NCI-H446 (cell line): ENCODE data around the gene NANP.
"Not testable (repeated sequence)": the region's sequence is repeated elsewhere in the genome, so short reads cannot be mapped to it uniquely, and the experiment has no call there.

Experiments
- DNase-seq, 2 experiments: peaks; one replicate each; lab custom pipeline; 2025; lab: John Stamatoyannopoulos, UW

NANP gene

GRCh38 chr20:25623736-25624499, at the start of gene NANP:
TSS of gene NANP (minus strand) at chr20:25624014. CDS start at chr20:25623948, 66 bp downstream.
- DNase-seq = peak; percentile 97 to 99

- DNase-seq = no peak
These were observed 48.9 kb upstream of the NANP start for GRCh38 chr20:25672659-25673235.

- no peak for DNase-seq
These were observed 46.1 kb upstream of the NANP start for GRCh38 chr20:25669826-25670422.

- no peak for DNase-seq
These were observed 44.6 kb upstream of the NANP start for GRCh38 chr20:25668446-25668845.

- no peak for DNase-seq
These were observed 36.2 kb upstream of the NANP start for GRCh38 chr20:25659999-25660398.

- no peak for DNase-seq
These were observed 30.7 kb upstream of the NANP start for GRCh38 chr20:25654487-25654886.

- DNase-seq = not testable (repeated sequence)
These were observed 29.1 kb upstream of the NANP start for GRCh38 chr20:25652866-25653265.

- no peak for DNase-seq
These were observed 21.0 kb upstream of the NANP start for GRCh38 chr20:25644814-25645213.

GRCh38 chr20:25643716-25644115, 19.9 kb upstream of the NANP start:
- DNase-seq = no peak

GRCh38 chr20:25637247-25637646, 13.4 kb upstream of the NANP start:
- no peak for DNase-seq

GRCh38 chr20:25632940-25633790, 9.4 kb upstream of the NANP start:
- DNase-seq = no peak

GRCh38 chr20:25630615-25631014, 6.8 kb upstream of the NANP start:
- not testable (repeated sequence) for DNase-seq

- DNase-seq = no peak
These were observed 6.1 kb upstream of the NANP start for GRCh38 chr20:25629816-25630499.

GRCh38 chr20:25626779-25627178, 3.0 kb upstream of the NANP start:
- no peak for DNase-seq

GRCh38 chr20:25624500-25624939, 706 bp upstream of the NANP start:
- peak in 1 of 2 experiments; percentile 58 for DNase-seq

- peak in 1 of 2 experiments; percentile 36 for DNase-seq
These were observed 534 bp downstream of the NANP start for GRCh38 chr20:25623225-25623735.

GRCh38 chr20:25622450-25623224, 1.2 kb downstream of the NANP start:
- DNase-seq = no peak

- DNase-seq = no peak
These were observed 1.8 kb downstream of the NANP start for GRCh38 chr20:25622049-25622448.

GRCh38 chr20:25619514-25619913, 4.3 kb downstream of the NANP start:
- DNase-seq = no peak

- no peak for DNase-seq
These were observed 15.0 kb downstream of the NANP start for GRCh38 chr20:25608774-25609173.
